HG03196 (cell line): ENCODE results near the gene WDR93.

Experiments
- ATAC-seq: cut with Tn5 transposase; IDR thresholded peaks from one replicate; pipeline ENCODE4 v1.9.1; 2021; ENCODE audit not compliant: unreplicated experiment

WDR93 gene

DNA sequence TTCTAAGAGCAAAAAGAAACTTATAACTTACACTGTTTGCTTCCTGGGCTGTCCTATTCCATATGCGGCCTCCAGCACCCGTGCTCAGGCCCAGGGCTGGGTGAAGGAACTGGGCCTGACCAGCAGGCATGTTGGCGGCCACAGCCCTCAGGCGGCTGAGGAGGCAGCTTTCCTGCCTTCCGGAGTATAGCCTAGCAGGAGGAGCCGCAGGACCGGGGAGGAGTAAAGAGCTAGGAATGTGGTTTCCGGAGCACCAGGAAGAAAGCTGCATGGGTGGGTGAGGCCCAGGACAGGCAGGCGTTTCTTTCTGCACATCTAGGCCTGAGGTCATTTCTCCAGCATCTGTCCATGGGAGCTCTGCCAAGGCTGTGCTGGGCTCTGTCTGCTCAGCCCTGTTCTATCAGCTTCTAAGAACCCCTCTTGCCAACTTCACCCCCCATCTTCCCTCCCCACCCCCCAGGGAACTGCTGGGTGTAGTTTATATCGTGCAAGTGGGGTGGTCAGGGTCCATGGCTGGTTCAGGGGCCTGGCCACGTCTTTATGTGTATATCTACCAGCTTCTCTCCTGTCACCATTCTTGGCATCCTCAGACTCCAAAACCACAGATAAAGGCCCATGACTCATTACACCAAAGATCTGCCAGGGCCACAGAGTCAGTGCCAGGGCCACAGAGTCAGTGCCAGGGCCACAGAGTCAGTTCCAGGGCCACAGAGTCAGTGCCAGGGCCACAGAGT is 27.6 kb upstream of the WDR93 start:
- no peak for ATAC-seq

DNA sequence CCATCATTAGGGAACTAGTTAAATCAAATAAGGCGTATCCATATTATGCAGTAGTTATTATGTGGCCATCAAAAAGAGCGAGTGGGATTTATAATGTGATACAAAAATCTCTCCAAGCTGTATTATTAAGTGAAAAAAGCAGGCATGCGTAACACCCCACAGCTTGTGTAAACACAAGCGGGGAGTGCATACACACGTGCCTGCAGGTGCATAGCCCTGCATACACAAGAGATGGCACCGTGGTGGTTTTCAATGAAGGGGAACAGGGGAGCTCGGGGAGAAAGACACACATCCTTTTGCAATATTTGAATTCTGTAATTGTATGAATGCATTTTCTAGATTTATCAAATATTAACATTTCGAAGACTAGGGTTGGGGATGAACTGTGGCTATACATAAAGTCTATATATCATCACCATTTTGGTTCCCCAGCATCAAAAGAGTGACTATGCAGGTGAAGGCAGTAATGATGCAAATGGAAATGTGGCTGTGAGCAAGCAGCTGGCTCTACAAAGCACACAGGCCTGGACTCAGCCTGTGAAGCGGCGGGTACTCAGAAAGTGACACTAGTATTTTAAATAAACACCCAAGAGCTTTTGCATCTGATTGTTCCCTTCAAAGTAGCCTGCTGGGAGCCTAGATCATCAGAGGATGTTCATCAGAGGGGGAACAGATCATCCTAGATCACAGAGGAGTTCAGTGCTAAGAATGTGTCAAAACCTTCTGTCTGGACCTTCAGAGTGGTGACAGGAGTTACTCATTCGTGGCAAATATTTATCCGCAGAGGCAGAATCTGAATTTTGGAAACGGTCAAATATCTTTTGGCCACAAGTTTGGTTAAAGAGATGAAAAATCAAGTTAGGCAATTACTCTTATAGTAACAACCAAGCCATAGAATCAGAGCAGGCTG is 25.9 kb upstream of the WDR93 start:
- ATAC-seq, result no peak

DNA sequence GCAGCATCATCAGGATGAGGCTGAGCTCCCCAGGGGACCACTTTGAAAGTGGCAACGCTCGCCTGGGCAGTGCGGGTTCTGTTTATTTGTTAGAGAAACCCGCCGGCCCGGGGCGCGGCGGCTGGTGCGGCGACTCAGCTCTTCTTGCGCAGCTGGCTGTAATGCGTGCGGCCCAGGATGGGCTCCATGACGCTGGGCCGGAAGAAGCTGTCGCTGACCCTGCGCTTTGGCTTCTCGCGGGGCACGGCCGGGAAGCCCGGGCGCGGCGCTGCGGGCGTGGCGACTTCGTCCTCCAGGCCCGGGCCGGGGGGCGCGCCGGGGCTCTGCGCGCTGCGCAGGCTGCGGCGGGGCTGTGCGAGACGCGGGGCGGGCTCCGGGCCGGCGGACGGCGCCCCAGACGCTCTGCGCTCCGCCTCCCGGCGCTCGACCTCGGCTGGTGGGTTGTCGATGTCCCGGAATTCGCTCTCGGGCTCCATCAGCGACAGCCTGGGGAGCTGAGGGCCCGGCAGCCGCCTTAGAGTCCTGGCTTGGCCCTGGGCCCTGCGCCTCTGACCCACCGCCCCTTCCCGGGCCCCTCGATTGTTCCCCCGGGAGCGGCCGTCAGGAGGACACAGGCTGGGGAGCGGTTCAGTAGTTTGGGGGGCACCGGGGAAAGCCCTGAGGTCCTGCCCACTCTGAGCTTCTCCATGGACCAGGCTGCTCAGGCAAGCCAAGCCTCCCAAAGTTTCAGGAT is 25.0 kb upstream of the WDR93 start:
- ATAC-seq, result no peak

DNA sequence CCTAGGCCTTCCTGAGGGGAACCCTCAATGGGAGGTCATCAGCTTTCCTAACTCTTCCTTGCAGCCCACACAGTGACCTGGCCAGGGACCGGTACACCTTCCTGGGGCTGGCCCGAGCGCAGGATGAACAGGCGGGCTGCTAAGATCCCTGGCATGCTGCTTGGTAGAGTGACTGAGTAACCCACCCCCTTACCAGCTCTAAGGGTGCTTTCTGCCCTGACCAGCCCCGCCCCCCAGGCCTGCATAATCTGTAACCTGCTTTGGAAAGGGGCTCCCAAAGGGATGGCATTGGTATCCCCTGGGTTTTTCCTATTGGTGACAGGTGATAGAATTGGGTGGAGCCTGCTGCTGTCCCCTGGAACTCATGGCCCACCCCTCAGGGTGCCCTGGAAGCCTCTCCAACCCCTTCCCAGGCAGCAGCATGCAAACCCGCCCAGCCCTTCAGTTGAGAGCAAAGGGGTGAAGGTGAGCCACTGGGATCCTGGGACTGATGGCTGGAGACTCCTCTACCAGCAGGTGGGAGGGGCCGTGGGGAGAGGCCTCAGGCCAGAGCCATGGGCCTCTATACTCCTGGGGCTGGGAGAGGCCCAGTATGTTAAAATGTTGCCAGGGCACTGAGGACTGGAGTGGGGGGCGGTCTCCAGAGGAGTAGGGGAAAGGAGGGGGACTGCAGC is 24.3 kb upstream of the WDR93 start:
- ATAC-seq, result no peak

DNA sequence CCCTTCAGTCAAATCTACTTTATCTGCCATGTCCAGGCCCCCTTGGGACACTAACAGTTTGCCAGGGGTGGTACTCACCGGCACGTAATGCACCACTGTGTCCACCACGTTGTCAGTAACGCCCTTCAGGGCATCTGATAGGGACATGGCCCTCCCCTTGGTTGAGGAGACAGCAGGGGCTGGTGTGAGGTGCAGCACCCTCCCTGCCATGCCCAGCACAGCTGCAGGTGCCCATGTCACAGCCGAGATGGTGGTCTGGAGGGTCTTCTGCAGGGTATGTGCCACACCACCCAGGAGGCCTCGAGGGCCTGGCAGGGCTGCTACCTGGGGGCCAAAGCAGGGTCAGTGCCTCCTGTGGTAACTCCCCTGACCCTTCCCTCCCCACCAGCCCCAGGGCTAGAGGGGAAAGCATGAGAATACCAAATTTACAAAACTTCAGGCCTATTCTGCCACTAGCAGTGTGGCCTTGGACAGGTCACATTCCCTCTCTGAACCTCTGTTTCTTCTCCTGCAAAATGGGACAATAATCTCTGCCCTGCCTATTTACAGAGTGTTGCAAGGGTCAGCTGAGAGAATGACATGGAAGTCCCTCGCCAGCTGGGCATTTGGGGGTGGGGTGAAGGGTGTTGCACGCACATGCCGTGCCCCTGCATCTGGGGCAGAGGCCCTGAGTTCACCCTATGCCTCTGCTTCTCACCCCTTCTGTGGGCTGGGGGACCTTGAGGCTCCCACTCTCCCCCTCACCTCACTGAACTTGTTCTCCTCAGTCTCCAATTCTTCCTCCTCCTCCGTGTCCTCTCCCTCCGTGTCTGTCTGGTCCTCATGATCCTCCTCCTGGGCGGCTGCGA is 23.5 kb upstream of the WDR93 start:
- ATAC-seq, result no peak

DNA sequence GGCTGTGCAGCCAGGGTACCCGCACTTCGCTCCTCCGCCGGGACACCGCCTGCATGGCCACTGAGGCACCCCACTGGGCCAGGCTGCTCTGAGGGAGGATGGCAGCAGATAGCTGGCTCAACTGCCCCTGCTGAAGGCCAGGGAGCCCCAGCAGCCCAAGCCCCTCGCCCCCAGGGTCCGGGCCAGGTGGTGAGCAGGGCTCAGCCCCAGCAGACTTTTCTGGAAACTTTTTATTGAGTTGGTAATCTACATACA is 23.0 kb upstream of the WDR93 start:
- no peak for ATAC-seq

DNA sequence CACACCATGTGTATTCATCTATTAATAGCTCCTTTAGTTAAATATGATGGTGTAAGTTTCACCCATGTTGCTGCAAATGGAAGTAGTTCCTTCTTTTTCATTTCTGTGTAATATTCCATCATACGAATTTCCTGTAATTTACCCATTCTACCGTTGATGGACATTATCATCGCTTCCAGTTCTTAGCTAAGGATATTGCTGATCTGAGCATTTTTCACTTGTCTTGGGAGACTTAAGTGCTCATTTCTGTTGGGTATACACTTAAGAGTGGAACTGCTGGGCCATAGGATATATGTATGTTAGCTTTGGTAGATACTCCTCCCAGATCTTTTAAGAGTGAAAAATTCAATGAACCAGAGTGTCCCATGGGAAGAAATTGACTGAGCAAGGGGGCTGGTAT is 22.4 kb upstream of the WDR93 start:
- no peak for ATAC-seq

DNA sequence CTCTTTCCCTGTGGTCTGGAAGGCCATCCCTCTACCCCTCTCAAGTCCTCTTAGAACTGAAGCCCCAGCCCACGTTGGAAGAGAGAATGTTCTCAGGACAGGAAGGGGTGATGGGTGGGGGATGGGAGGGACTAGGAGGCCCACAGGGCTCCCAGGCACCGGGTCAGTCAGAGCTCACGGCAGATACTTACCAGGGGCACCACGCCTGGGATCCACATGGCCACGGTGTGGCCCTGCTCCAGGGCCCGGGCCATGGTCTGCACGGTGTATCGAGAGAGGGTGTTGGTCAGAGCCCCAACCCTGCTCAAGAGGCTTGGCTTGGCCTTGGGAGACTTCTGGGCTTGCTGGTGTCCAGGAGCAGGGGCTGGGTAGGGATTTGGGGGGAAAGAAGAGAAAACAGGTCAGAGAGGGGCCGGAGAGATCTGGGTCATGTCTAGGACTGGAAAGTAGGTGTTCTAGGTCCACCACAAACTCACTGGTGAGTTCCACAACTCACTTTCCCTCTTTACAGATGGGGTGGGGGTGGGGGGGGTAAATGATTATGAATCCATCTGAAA is 21.2 kb upstream of the WDR93 start:
- no peak for ATAC-seq

DNA sequence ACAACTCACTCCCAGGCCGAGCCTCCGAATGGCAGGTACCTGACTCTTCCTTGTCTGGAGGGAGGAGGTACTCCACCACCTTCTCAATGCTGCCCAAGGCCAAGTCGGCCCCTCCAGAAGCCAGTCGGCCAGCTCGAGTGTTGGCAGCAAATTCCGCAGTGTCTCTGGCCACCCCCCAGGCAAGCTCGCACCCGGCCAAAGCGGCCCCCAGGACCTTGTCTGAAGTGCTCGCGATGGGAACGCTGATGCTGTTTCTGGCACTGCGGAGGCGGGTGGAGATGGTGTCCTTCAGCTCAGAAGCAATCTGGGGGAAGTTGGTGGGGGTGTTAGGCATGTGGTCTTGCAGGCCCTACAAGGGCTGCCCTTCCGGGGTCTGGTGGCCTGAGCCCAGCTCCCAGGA is 20.7 kb upstream of the WDR93 start:
- no peak for ATAC-seq

DNA sequence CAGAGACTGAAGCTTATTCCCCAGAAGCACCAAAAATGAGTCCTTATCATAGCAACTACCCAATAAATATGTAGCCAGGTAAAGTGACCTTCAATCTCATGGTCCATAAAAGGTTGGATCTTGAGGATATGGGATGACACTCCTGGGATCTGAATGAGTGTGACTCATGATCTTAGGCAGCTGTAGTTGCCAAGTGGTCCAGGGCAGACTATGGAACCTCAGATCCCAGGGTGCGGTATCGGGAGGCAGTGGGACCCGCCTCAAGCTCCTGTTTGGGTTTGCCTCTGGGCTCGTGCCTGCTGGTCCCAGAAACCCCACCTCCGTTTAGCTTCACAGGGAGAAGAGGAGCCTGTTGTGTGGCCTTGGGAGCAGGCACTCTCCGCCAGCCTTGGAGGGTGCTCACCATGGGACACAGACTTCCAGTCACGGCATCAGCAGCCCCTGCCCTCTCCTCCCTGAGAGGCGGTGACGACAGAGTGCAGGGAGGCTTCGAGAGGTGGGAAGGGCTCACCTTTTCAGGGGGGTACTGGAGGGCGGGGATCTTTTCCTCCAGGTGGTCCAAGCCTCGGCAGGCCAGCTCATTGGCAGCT is 19.5 kb upstream of the WDR93 start:
- ATAC-seq, result no peak

DNA sequence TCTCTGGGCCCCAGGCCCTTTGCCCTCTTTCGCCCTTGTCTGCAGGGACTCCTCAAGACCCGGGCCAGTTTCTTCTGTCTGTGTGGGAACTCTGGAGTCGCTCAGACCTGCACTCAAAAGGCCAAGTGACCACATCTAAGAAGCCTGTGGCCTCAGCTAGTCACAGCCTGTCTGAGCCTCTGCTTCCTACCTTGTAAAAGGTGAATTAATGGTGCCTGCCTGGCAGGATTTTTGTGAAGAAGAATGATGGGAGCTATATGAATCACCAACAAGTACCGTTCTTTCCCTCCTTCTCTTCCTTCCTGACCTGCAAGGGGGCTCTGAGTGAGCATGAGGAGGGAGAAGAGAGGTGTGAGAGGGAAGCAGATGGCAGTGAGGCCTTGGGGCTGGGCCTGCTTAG is 18.9 kb upstream of the WDR93 start:
- ATAC-seq, result no peak

DNA sequence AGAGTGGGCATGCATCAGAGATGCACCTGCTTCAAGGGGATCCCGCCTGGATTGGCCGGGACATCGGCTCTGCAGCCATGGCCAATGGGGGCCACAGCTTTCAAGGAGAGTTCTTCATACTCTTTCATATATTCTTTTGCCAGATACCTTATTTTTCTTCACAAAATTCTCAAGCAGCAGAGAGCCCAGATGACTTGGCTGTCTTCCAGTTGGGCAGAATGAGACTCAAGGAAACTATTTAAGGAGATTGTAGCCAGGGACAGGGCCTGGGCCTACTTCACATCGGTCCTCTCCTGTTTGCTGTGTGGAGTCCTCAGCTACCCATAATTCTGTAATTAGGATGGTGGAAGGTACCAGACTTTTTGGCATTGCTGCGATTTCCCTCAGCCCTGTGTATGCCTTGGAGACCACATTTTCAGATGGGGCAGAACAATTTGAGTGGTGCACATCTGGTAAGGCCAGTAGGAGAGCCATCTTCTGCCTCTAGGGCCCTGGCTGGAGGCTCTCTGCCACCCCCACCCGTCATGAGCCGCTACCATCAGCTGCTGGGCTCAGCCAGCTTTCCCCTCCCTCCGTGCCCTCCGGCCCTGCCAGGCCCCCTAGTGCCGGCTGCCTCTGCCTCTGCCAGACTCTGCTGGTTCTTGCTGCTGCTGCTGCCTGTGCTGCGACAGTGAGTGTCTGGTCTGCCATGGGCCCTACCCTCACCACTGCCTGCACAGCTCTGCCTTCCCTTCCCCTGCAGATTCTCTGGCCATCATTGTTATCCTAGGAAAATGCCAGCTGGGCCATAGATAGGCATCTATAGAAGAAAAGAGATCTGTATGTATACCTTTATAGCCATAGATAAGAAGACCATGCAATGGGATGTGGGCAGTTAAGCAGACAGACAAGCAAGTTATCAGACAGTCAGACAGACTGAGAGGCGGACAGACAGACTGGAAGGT is 18.1 kb upstream of the WDR93 start:
- no peak for ATAC-seq

DNA sequence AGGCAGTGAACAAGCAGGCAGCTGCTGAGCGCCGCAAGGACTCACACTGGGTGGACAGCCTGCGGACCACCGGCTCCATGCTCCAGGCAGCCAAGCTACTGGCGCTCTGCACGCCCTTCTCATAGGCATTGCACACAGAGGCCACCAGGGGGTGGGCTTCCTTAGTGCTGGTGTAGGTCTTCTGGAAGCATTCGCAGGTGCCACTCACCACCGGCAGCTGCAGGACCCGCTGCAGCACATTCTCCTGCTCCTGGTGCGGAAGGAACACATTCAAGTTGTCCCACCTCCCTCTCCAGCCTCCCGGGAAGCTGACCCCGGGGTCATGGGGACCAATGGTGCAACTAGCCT is 17.5 kb upstream of the WDR93 start:
- no peak for ATAC-seq

DNA sequence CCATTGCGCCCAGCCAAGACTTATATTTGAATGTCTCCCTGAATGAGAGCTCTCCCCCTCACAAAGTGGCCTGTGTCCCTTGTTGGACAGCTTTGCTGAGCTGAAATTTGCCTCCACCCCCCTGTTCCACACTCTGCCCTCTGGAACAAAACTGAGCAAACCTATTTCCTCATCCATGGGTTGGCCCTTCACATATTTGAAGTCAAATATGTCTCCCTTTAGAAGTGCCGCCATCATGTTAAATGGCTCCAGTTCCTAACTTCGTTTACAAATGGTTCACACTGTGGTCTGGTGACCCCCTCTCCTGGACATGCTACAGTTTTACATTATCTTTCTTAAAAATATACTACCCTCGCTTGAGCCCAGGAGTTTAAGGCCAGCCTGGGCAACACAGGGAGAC is 16.1 kb upstream of the WDR93 start:
- no peak for ATAC-seq

DNA sequence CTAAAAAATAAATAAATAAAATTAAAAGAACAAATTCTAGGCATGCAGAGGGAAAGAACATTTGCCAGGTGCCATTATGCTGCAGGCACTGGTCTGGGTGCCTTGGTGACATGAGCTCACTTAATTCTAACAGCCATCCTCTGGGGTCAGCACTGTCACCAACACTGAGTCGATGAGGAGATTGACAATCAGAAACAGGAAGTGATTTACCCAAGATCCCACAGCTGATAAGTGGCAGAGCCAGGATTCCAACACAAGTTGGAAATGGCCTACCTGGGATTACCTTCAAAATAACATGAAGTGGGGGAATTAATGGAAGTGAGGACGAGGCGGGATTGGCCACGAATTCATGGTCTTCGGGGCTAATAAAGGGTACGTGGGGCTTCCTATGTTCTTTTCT is 15.0 kb upstream of the WDR93 start:
- no peak for ATAC-seq

DNA sequence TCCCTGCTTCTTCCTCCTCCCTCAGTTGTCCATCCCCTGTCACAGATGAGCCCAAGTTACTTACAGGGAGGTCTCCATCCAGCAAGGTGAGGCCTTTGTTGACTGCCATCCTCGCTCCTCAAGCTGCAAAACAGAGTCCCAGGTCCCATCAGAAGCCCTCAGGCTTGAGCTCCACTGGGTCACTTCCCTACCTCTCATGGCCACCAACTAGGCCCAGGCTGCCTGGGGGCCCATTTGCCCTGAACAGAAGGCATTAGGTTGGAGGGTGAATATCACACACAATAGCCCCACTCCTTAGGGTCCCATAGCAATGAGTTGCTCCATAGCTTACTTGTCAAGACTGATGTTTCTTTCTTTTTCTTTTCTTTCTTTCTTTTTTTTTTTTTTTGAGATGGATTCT is 13.2 kb upstream of the WDR93 start:
- ATAC-seq, result no peak

DNA sequence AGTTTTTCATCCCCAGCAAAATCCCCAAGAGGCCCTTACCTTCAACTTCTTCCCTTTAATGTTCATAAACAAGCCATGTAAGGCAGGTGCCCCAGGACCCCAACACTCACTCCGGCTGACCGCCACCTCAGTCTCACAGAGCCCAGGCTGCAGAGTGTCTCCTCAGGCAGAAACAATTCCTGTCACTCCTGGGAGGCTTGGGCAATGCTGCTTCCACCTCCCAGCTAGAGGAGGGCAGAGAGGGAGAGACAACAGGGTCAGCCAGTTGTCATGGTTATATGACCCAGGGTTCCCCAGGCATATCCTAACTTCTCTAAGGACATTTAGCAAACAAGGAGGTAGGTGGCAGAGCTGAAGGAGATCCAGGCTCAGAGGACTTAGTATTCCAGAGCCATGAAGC is 11.4 kb upstream of the WDR93 start, which contains the start of gene PLIN1:
Gene PLIN1 (minus strand): TSS at position 156 of the 400 bp plus-strand sequence. CDS start 1,878 bp downstream, outside the sequence.
- ATAC-seq, result no peak

DNA sequence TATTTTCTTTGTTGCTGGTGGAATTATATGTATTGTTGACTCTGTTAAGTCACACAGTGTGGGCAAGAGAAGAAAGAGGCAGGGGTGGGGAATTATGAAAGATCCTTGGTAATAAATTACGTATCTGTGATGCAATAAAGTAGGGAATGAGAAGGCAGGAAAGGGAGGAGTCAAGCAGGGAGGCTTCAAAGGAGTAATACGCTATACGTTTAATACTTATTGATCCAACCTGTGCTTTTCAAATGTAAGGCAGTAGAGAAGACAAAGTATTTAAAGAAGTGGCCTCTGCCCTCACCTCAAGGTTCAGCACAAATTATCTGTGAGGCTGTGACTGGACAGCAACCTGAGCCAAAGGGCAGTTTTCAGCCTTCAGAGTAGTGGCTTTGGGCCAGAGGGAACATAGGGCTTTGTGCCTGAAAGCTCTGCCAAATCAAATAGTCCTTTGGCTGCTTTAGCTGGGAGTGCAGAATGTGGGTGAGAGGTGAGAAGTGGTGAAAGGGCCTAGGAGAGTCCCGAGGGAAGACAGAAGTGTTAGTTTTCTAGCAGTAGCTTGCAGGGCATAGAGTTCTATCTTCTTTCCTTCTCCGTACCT is 10.2 kb upstream of the WDR93 start:
- no peak for ATAC-seq
